ENCODE measurements around the gene FAM110D.

The FAM110D gene

DNA sequence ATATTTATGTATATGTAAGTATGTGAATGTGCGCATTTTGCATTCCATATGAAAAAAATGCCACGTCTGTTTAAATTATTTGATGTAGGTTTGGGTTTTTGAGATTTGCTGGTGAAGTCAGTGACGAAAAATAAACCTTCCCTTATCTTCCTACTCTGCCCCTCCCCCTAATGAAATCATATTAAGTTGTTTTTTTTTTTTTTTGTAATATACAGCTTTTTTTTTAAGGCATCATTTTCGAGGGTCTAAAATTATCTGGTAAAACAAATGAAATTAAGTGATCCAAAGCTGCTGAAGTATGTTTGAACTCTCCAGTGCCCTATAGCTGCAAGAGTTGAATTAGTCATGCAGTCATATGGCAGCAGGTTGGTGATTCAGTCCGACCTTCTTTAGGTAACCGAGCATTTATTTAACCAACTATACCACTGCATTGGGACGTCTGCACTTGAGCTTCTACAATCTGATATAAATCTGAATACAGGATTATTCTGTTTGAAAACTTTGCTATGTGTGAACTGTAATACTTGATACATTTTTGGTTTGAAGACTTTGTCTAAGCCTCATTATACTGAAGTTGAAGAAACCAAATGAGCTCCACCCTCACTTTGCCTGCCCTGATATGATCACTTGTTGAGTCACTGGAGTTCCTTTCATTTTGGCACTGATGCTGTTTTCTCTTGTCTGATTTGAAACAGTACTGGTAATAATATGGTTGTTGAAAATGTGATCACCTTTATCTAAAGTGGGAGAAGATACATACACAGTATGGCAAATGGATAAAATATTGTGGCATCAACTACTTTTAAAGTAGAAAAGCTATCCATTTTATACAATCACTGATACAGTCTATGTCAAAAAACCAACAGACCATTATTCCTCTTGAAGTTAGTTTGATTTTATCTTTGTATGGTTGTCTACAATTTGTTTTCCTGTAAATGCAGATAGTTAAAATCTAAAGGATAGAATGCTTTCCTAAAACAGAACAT, 35.6 kb upstream of the FAM110D start:
- Histone ChIP-seq H3K27ac (ENCODE audit: low read depth, low read length) (no peak overlapping the region), H3K27me3 (ENCODE audit: control insufficient read depth in 1 of 2, insufficient read depth in 2 of 2, low read length in 2 of 2) (no peaks in the 10 kb centered on the region), H3K4me1 (ENCODE audit: insufficient read depth, low read length) (peaks cover 35% of the 10 kb centered on the region), H3K4me3 (ENCODE audit: low read depth in 1 of 2, low read length in 2 of 2) (no peak overlapping the region), H3K9ac (ENCODE audit: low read length) (no peak overlapping the region), H3K9me3 (ENCODE audit: low read length) (no peaks in the 10 kb centered on the region), H3K36me3 (ENCODE audit: insufficient read depth, low read length) (peaks cover 8% of the 10 kb centered on the region)

DNA sequence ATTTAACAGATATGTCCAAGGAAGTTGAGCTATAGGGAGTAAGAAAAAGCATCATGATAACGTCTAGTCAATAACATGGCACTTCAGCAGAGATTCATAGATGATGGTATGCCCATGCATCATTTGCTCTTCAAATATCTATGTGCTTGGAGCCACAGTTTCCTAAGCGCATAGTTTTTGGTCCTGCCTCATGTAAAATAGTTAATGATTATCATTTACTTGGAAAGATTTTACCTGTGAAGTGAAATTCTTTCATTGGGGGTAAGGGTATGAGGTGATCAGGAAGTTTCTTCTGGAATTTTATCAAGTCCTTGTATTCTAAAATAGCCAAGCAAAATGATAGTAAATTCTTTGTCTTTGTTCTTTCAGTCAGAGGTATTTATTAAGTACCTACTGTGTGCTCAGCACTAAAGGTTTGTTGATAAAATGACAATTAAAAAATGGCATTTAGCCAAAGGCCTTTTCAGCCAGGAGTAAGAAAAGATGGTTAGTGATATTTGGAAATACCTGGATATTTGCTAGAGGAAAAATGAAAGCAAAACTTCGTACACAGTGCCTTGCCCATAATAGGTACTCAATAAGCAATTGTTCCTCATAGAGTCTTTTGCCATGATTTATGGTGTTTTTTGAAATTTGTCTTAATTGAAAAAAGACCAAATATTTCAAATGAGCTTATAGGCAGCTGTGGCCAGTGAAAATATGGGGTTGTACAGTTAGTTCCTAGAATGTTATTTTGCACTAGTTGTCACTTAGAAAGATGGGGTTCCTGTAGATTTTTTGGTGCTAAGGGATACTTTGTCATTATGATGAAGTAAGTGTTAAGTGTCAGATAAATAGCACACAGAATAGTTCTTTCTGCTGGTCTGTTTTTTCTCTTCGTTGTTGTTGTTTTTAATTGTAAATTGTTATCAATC, 34.2 kb upstream of the FAM110D start:
- no peaks in the 10 kb centered on the region for H3K9me3 ChIP-seq (ENCODE audit: low read length)
- H3K4me1 ChIP-seq (ENCODE audit: insufficient read depth, low read length) = peaks cover 36% of the 10 kb centered on the region
- H3K4me3 ChIP-seq (ENCODE audit: low read depth in 1 of 2, low read length in 2 of 2) = no peak overlapping the region
- H3K27me3 ChIP-seq (ENCODE audit: control insufficient read depth in 1 of 2, insufficient read depth in 2 of 2, low read length in 2 of 2) = no peaks in the 10 kb centered on the region
- no peak overlapping the region for H3K27ac ChIP-seq (ENCODE audit: low read depth, low read length)
- H3K36me3 ChIP-seq (ENCODE audit: insufficient read depth, low read length) = no peaks in the 10 kb centered on the region
- H3K9ac ChIP-seq (ENCODE audit: low read length) = no peak overlapping the region

DNA sequence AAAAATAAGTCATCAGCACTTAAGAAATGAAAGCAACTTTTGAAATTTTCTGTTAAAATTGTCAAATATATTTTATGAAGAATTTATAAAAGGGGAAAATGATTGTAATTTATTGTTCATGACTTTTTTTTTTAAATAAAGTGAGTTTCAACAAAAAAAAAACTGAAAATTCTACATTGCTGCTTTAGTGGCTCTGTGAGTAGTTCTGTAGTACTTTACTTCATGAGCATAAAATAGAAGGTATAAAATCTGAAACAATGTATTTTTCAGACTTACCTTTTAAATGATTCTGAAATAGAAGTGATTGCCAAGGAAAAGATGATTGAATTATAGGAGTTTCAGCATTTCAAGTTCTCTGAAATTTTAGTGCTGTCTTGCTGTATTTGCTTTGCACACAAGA, 33.5 kb upstream of the FAM110D start:
- H3K9ac ChIP-seq (ENCODE audit: low read length) = no peak overlapping the region
- no peaks in the 10 kb centered on the region for H3K27me3 ChIP-seq (ENCODE audit: control insufficient read depth in 1 of 2, insufficient read depth in 2 of 2, low read length in 2 of 2)
- no peak overlapping the region for H3K27ac ChIP-seq (ENCODE audit: low read depth, low read length)
- peaks cover 36% of the 10 kb centered on the region for H3K4me1 ChIP-seq (ENCODE audit: insufficient read depth, low read length)
- no peak overlapping the region for H3K4me3 ChIP-seq (ENCODE audit: low read depth in 1 of 2, low read length in 2 of 2)
- no peaks in the 10 kb centered on the region for H3K36me3 ChIP-seq (ENCODE audit: insufficient read depth, low read length)
- no peaks in the 10 kb centered on the region for H3K9me3 ChIP-seq (ENCODE audit: low read length)

GRCh38 chr1:26125946-26126320, 32.9 kb upstream of the FAM110D start:
- Histone ChIP-seq H3K36me3 (ENCODE audit: insufficient read depth, low read length) (no peaks in the 10 kb centered on the region), H3K9me3 (ENCODE audit: low read length) (no peaks in the 10 kb centered on the region), H3K27ac (ENCODE audit: low read depth, low read length) (no peak overlapping the region), H3K27me3 (ENCODE audit: control insufficient read depth in 1 of 2, insufficient read depth in 2 of 2, low read length in 2 of 2) (no peaks in the 10 kb centered on the region), H3K4me3 (ENCODE audit: low read depth in 1 of 2, low read length in 2 of 2) (no peak overlapping the region), H3K4me1 (ENCODE audit: insufficient read depth, low read length) (peaks cover 36% of the 10 kb centered on the region), H3K9ac (ENCODE audit: low read length) (no peak overlapping the region)

GRCh38 chr1:26126321-26127084, 32.4 kb upstream of the FAM110D start:
- Histone ChIP-seq H3K27me3 (ENCODE audit: control insufficient read depth in 1 of 2, insufficient read depth in 2 of 2, low read length in 2 of 2) (no peaks in the 10 kb centered on the region), H3K9me3 (ENCODE audit: low read length) (no peaks in the 10 kb centered on the region), H3K4me1 (ENCODE audit: insufficient read depth, low read length) (peaks cover 31% of the 10 kb centered on the region), H3K27ac (ENCODE audit: low read depth, low read length) (no peak overlapping the region), H3K4me3 (ENCODE audit: low read depth in 1 of 2, low read length in 2 of 2) (no peak overlapping the region), H3K9ac (ENCODE audit: low read length) (no peak overlapping the region), H3K36me3 (ENCODE audit: insufficient read depth, low read length) (no peaks in the 10 kb centered on the region)

- no peaks in the 10 kb centered on the region for H3K27me3 ChIP-seq (ENCODE audit: control insufficient read depth in 1 of 2, insufficient read depth in 2 of 2, low read length in 2 of 2)
- H3K4me3 ChIP-seq (ENCODE audit: low read depth in 1 of 2, low read length in 2 of 2) = no peak overlapping the region
- H3K36me3 ChIP-seq (ENCODE audit: insufficient read depth, low read length) = no peaks in the 10 kb centered on the region
- no peaks in the 10 kb centered on the region for H3K9me3 ChIP-seq (ENCODE audit: low read length)
- peaks cover 23% of the 10 kb centered on the region for H3K4me1 ChIP-seq (ENCODE audit: insufficient read depth, low read length)
- no peak overlapping the region for H3K9ac ChIP-seq (ENCODE audit: low read length)
- H3K27ac ChIP-seq (ENCODE audit: low read depth, low read length) = no peak overlapping the region
These were observed 31.4 kb upstream of the FAM110D start for GRCh38 chr1:26127235-26128163.

- no peak overlapping the region for H3K27ac ChIP-seq (ENCODE audit: low read depth, low read length)
- H3K9ac ChIP-seq (ENCODE audit: low read length) = no peak overlapping the region
- H3K4me3 ChIP-seq (ENCODE audit: low read depth in 1 of 2, low read length in 2 of 2) = no peak overlapping the region
- no peaks in the 10 kb centered on the region for H3K9me3 ChIP-seq (ENCODE audit: low read length)
- H3K4me1 ChIP-seq (ENCODE audit: insufficient read depth, low read length) = peaks cover 10% of the 10 kb centered on the region
- no peaks in the 10 kb centered on the region for H3K27me3 ChIP-seq (ENCODE audit: control insufficient read depth in 1 of 2, insufficient read depth in 2 of 2, low read length in 2 of 2)
- H3K36me3 ChIP-seq (ENCODE audit: insufficient read depth, low read length) = no peaks in the 10 kb centered on the region
These were observed 29.1 kb upstream of the FAM110D start for GRCh38 chr1:26129778-26130177.

DNA sequence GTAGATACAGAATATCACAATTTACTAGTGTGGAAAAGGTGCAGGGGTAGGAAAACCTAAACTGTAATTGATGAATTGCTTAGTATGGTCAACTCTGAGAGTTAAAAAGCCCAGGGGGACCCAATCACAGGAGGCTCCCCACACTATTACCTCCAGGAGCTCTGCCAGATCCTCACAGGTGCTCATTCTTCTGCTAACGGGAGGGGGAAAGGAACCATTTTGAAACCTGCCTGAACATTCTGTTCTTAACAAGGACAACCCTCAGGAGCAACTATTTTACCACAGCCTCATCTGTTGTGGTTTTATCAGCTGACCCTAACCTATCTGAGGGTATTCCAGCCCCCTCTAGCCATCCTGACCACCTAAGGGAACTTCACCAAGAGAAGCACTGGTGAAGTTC, 28.2 kb upstream of the FAM110D start:
- Histone ChIP-seq H3K9ac (ENCODE audit: low read length) (no peak overlapping the region), H3K4me1 (ENCODE audit: insufficient read depth, low read length) (peaks cover 10% of the 10 kb centered on the region), H3K9me3 (ENCODE audit: low read length) (no peaks in the 10 kb centered on the region), H3K4me3 (ENCODE audit: low read depth in 1 of 2, low read length in 2 of 2) (no peak overlapping the region), H3K27me3 (ENCODE audit: control insufficient read depth in 1 of 2, insufficient read depth in 2 of 2, low read length in 2 of 2) (no peaks in the 10 kb centered on the region), H3K27ac (ENCODE audit: low read depth, low read length) (no peak overlapping the region), H3K36me3 (ENCODE audit: insufficient read depth, low read length) (no peaks in the 10 kb centered on the region)

DNA sequence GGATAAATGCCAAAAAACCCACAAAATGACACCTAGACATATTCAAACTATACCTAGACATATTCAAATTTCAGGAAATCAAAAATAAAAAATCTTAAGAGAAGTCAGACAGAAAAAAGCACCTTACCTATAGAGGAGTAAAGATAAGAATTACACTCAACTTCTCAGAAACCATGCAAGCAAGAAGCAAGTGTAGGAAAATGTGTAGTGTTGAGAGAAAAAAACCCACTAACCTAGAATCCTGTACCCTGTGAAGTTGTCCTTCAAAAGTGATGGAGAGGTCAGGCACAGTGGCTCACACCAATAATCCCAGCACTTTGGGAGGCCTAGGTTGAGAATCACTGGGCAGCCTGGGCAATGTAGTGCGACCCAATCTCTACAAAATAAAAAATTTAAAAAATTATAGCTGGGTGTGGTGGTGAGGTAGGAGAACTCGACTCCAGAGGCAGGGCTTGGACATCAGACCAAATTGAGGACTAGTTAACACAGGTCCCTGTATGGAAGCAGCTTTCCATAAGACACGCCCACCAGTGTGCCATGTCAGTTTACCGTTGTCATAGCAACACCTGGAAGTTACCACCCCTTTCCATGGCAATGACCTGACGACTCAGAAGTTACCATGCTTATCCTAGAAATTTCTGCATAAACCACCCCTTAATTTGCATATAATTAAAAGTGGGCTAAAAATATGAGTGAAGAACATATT, 26.6 kb upstream of the FAM110D start:
- H3K4me3 ChIP-seq (ENCODE audit: low read depth in 1 of 2, low read length in 2 of 2) = no peak overlapping the region
- H3K27me3 ChIP-seq (ENCODE audit: control insufficient read depth in 1 of 2, insufficient read depth in 2 of 2, low read length in 2 of 2) = no peaks in the 10 kb centered on the region
- H3K4me1 ChIP-seq (ENCODE audit: insufficient read depth, low read length) = peaks cover 10% of the 10 kb centered on the region
- H3K9me3 ChIP-seq (ENCODE audit: low read length) = no peaks in the 10 kb centered on the region
- H3K9ac ChIP-seq (ENCODE audit: low read length) = no peak overlapping the region
- no peak overlapping the region for H3K27ac ChIP-seq (ENCODE audit: low read depth, low read length)
- no peaks in the 10 kb centered on the region for H3K36me3 ChIP-seq (ENCODE audit: insufficient read depth, low read length)

GRCh38 chr1:26132834-26133167, 26.1 kb upstream of the FAM110D start:
- no peak overlapping the region for H3K4me3 ChIP-seq (ENCODE audit: low read depth in 1 of 2, low read length in 2 of 2)
- no peaks in the 10 kb centered on the region for H3K27me3 ChIP-seq (ENCODE audit: control insufficient read depth in 1 of 2, insufficient read depth in 2 of 2, low read length in 2 of 2)
- H3K36me3 ChIP-seq (ENCODE audit: insufficient read depth, low read length) = no peaks in the 10 kb centered on the region
- H3K9ac ChIP-seq (ENCODE audit: low read length) = no peak overlapping the region
- H3K4me1 ChIP-seq (ENCODE audit: insufficient read depth, low read length) = peaks cover 5% of the 10 kb centered on the region
- H3K27ac ChIP-seq (ENCODE audit: low read depth, low read length) = no peak overlapping the region
- no peaks in the 10 kb centered on the region for H3K9me3 ChIP-seq (ENCODE audit: low read length)

Measured in muscle layer of colon (tissue), 2 donors.